Fibroblast of villous mesenchyme (primary cell): Measurements from ENCODE around the gene IRX4. TPM values are rescaled to one million over a fixed set of nuclear protein-coding genes. Genes with fewer than 3 reads are reported as not detected.

Source experiments
- DNase-seq: peaks from one replicate; pipeline ENCODE4 v3.0.0-alpha.2; 2010; ENCODE audit warnings: low read depth
- H3K4me3 ChIP-seq: 2 replicates; pipeline ENCODE4 v1.5.1; 2011; ENCODE audit warnings: low read depth, mild to moderate bottlenecking, low read length
- total RNA-seq: library from RNA; depleted of rRNA; stranded (reverse); fragments of >200 nt; gene quantifications from 2 replicates; pipeline ENCODE4 v1.2.3, GENCODE V29; 2012
- TF ChIP-seq, protein P1 (sequence below): IDR thresholded peaks from 2 replicates; pipeline ENCODE4 v1.5.1; 2012; ENCODE audit warnings: low read depth, mild to moderate bottlenecking, low read length; ENCODE audit not compliant: insufficient read depth

The IRX4 gene
- total RNA-seq, 1 donor = not detected

DNA sequence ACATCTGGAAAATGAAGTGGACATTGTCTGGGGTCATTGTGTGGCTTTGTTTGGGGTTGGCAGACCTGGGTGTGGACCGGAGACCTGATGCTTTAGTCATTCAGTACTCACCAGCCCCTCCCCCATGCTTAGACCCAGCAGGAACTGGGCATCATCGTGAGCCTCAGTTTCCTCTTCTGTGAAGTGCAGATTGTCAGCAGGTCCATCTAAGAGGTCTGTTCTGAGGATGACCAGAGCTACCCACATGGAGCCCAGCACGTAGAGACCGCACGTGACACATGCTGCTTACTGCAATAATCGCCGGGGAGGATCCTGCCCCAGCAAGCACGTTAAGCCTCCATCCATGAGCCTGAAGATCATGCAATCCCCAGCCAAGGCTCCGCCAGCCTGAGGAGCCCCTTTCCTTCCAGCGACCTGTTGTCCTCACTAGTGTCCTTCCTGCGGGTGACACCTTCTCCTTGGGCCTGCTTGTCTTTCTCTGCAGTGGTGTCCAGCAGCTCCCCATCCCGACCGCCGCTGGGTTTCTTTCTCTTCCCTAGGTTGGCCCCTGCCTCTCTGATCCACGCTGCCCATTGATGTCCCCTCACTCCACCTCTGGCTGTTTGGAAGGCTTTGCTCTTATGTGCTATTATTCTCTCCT lies 26.7 kb upstream of the IRX4 start:
- TF ChIP-seq, protein P1, sequence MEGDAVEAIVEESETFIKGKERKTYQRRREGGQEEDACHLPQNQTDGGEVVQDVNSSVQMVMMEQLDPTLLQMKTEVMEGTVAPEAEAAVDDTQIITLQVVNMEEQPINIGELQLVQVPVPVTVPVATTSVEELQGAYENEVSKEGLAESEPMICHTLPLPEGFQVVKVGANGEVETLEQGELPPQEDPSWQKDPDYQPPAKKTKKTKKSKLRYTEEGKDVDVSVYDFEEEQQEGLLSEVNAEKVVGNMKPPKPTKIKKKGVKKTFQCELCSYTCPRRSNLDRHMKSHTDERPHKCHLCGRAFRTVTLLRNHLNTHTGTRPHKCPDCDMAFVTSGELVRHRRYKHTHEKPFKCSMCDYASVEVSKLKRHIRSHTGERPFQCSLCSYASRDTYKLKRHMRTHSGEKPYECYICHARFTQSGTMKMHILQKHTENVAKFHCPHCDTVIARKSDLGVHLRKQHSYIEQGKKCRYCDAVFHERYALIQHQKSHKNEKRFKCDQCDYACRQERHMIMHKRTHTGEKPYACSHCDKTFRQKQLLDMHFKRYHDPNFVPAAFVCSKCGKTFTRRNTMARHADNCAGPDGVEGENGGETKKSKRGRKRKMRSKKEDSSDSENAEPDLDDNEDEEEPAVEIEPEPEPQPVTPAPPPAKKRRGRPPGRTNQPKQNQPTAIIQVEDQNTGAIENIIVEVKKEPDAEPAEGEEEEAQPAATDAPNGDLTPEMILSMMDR = no peak
- DNase-seq = no peak
- no peak overlapping the region for H3K4me3 ChIP-seq

DNA sequence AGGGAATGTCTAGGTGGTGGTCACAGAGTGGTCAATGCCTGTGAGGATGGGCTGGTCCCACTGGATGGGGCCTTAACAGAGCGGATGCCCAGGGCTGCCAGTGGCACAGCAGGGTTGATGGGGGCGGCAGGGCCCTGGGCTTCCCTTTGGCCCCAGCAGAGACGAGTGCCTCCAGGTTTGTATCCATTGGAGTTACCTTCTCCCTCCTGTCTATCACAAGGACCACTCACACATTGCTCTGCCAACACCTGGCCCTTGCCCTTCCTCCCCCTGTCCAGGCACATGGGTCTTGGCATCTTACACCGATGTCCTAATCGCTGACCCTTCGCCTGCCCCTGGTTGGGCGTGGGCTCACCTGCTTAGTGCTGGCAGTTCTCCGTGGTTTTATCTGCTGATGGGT lies 26.2 kb upstream of the IRX4 start:
- TF ChIP-seq, protein P1 = no peak

DNA sequence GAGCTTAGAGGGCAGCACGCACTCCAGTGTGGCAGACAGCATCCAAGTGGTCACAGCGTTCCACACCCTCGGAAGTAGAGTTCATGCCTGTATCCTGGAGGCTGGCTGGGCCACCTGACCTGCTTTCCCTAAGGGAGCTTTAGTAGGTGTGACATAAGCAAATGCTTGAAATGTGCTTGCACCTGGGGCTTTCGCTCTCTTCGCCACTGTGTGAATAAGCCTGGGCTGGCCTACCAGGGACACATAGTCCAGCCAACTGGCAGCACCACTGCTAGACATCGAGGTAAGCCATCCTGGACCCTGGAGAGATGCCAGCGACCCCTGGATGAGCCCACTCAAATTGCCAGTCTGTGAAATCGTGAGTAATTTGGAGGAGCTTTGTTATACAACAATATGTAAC lies 24.9 kb upstream of the IRX4 start:
- DNase-seq = no peak
- H3K4me3 ChIP-seq = no peak overlapping the region
- TF ChIP-seq, protein P1 = no peak

More for the DNA sequence above, 26.2 kb upstream of the IRX4 start:
- no peak overlapping the region for H3K4me3 ChIP-seq
- no peak for DNase-seq

DNA sequence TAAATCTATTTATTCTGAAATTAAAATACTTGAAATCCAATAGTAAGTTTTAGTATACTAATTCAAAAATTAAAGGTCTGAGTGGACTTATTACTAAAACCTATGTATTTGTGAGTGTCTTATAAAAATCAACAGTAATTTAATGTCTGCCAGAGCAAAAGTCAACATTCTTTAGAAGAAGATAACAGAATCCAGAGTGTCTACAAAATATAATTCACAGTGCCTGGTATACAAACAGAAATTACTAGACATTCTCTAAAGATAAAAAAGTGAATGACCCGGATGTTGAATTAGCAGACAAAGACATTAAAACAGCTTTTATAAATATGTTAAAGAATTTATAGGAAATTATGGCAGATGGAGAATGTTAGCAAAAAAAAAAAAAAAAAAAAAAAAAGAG lies 22.4 kb upstream of the IRX4 start:
- DNase-seq = no peak
- TF ChIP-seq, protein P1 = no peak
- no peak overlapping the region for H3K4me3 ChIP-seq

DNA sequence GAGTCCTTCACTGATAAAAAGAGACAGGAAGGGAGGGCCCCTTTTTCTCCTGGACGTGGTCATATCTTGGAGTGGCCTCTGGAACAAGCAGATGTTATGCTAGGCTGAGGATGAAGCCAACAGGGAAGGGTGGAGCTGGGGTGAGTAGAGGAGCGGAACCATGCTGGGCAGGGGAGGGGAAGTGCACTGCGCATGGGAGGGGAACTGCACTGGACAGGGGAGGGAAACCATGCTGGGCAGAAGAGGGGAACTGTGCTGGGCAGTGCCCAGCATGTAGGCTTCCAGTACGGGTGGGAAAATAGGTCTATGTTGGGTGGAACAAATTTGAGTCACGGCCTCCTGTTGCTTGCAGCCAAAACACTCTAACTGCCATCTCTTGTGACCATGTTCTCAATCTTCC lies 19.3 kb upstream of the IRX4 start:
- DNase-seq = no peak
- no peak overlapping the region for H3K4me3 ChIP-seq
- TF ChIP-seq, protein P1 = no peak

DNA sequence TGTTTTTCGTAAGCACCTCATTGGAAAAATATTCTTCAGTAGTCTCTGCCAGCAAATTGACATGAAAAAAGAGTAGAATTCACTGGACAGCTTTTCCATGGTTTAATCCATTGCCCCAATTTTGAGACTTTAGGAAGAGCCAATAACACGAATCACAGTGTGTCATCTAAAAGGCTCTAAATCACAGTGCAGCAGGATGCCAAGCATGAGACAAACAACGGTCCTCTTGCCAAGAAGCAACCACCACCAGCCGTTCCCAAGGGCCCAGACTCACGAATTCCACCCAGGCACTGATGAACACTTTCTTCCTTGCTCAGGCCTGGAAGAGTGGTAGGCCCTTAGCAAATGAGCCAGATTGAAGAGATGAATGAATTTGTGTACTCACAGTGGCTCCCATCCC lies 18.3 kb upstream of the IRX4 start:
- H3K4me3 ChIP-seq = no peak overlapping the region
- TF ChIP-seq, protein P1 = no peak
- no peak for DNase-seq

DNA sequence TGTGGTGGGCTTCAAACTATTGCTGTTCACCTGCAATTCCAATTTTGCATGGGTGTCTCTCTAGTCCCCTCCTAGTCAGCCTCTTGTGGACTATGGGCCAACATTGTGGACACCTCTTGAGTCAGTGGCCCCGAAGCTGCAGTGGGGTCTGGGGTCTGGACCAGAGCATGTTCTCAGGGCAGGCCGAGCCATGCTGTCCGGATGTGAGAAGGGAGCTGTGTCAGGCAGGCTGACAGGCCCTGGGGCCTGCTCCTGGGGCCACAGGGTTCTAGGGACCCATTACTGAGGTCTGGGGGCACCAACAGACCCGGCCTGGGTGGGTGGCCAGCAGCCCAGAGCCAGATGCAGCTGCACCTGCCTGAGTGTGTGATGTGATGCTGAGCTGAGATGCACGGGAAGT lies 16.5 kb upstream of the IRX4 start:
- TF ChIP-seq, protein P1 = no peak
- no peak for DNase-seq
- no peak overlapping the region for H3K4me3 ChIP-seq
